HG02571 (cell line): ENCODE results near the gene S100A9.

Experiments used
- ATAC-seq: cut with Tn5 transposase; IDR thresholded peaks from one replicate; pipeline ENCODE4 v1.9.1; 2021; ENCODE audit warnings: mild to moderate bottlenecking, moderate library complexity; ENCODE audit not compliant: unreplicated experiment

S100A9 gene

DNA sequence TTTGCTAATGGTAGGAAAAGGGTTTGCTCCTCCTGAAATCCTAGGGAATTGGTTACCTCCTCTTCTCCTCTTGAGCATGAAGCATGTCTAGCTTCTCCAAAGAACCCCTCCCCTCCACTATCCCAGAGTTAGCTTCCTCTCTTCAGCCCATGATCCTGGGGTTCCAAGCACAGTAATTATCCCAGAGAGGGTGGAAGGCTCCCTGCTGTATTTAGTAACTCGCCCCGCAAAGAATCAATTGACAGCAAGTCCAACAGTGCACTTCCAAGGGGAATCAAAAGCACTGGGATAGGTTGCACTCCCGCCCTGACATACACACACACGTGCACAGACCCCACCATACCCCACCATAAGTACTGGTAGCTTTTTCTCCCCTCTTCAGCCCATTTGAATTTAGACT, 30.1 kb downstream of the S100A9 start:
- ATAC-seq, result no peak

- ATAC-seq, result no peak
Measured at GRCh38 chr1:153389401-153389800, 31.7 kb downstream of the S100A9 start.

DNA sequence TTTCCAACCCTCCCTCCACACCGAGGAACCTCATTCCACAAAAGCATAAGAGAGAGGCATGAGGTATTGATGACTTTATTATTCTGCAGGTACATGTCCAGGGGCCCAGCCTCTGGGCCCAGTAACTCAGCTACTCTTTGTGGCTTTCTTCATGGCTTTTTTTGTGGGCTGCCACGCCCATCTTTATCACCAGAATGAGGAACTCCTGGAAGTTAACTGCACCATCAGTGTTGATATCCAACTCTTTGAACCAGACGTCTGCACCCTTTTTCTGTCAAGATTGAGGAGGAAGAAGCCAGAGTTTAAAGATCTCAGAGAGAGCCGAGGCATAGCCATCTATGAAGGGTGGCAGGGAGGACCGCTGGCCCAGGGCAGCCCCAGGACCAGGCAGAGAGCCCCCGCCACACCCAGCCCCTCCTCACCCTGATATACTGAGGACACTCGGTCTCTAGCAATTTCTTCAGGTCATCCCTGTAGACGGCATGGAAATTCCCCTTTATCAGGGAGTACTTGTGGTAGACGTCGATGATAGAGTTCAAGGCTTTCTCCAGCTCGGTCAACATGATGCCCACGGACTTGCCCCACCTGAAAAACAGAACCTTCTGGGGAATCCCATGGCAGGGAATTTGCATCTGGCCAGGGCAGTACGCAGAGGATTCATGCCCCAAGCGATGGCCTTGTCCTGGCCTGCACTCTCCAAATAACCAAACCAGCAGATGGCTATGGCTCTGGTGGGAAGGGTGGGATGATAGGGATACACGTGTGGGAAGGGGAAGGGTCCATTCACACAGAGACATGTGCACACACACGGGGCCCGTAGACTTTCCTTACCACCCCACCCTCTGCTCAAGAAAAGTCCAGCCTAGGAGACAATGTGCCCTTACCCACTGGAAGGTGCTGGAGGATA, 32.6 kb downstream of the S100A9 start:
- ATAC-seq, result no peak

GRCh38 chr1:153390938-153391710, 33.5 kb downstream of the S100A9 start, which contains the start of gene S100A8:
S100A8 (minus strand) TSS chr1:153391073; CDS start chr1:153390535, 538 bp downstream.
- no peak for ATAC-seq

- ATAC-seq, result no peak
Measured at GRCh38 chr1:153392258-153392657, 34.6 kb downstream of the S100A9 start.

- no peak for ATAC-seq
Measured at GRCh38 chr1:153392822-153393221, 35.2 kb downstream of the S100A9 start.

GRCh38 chr1:153393926-153394325, 36.3 kb downstream of the S100A9 start:
- no peak for ATAC-seq

GRCh38 chr1:153394391-153394790, 36.7 kb downstream of the S100A9 start:
- ATAC-seq, result no peak

- no peak for ATAC-seq
Measured at GRCh38 chr1:153395136-153395685, 37.6 kb downstream of the S100A9 start.

DNA sequence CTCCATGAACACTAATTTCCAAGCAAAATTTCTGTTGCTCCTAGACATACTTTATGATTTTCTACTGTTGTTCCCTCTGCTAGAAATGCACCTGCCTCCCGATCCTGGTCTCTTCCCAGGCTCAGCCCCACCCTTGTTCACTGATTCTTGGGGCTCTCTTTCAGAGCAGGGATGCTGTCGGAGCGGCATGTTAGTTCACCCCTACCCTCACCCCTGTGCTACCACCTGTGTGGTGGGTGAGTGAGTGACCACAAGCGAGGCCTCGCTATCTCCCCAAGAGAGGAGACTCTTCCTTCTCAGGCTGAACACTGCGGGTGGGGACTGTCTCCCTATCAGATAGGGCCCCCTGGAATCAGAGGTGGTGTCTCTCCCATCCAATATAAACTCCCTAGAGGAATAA, 38.1 kb downstream of the S100A9 start:
- no peak for ATAC-seq

- ATAC-seq, result no peak
Measured at GRCh38 chr1:153396461-153396860, 38.8 kb downstream of the S100A9 start.

DNA sequence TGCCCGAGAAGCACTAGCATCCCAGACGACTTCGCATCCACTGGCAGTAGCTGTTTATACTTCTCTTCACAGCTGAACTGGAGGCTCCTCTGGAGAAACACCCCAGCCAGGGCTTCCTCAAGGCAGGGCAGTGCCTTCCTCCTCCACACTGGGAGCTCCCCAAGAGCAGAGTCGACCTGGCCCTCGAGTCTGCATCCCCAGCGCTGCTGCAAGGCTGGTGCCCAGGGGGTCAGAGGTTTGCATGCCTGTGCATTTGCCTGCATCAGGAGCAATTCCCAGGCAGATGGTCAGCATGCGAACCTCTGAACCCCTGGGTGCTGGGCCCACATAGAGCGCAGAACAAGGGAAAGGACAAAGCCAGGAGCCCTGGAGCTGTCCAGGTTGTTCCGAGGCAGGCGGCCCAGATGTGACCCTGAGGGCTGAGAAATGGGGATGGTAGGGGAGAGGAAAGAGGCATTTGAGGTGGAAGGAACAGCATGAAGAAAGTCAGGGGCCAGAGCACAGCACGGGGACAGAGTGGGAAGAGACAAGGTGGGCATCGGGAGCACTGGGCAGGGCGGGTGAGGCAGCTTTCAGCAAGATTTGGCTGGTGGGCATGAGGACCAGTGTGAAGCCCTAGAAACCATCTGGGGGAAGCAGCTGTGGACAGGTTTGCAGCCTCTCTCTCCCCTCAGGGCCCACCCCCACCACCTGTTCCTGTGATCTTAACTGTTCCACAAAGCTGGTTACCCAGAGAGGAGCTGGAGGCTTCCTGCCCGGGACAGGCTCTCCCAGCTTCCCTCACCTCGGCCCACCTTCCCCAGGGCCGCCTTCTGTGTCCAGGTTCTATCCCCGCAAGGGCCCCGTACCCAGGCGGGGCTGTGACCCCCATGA, 39.6 kb downstream of the S100A9 start:
- ATAC-seq, result no peak

DNA sequence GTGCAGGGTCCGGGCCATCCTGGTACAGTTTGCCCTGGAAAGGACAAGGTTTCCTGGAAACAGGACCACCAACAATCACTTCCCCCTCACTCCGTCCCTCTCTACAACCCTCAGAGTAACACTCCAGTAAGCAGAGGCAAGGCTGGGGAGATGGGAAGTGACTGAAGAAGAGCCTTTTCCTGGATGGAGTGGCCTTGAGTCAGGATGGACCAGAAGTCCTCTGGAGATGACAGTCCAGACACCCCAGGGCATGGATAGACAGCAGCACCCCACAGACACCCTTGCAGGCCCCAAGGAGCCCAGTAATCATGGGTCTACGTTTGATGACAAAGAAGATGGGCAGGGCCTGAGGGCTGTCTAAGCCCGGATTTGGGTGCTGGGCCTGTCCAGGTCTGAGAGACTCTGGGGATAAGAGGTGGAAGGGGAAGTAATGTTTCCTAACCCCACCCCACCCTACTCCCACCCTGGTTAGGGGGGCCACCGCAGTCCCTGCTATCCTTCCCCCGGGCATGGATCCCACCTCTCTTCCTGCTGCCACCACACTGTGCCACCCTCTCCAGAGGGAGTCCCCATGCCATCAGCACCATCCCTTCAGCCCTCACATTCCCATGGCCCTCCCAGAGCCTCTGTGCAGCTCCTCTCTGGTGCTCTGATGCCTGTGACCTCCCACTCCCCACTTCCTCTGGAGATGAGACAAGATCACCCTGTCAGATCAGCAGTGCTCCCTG, 40.4 kb downstream of the S100A9 start:
- ATAC-seq, result no peak

GRCh38 chr1:153399401-153400055, 41.9 kb downstream of the S100A9 start:
- no peak for ATAC-seq

DNA sequence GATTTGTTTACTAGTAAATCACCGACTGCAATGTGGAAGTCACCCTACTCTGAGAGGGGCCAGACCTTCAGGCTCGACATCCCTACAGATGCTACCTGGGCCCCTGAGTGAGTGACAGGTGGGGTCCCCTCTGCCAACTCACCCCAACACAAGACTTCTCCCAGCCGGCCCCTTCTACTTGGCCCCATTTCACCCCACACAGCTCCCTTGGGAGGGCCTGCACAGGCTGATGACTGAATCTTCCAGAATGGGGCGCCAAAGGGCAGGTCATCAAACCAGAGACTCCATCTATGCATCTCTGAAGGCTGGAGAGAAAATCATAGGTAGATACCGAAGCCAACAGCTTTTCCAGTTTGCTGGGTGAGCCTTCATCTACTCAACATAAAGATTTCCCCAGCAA, 42.6 kb downstream of the S100A9 start:
- ATAC-seq, result no peak

- ATAC-seq, result no peak
Measured at GRCh38 chr1:153401461-153401860, 43.8 kb downstream of the S100A9 start.

DNA sequence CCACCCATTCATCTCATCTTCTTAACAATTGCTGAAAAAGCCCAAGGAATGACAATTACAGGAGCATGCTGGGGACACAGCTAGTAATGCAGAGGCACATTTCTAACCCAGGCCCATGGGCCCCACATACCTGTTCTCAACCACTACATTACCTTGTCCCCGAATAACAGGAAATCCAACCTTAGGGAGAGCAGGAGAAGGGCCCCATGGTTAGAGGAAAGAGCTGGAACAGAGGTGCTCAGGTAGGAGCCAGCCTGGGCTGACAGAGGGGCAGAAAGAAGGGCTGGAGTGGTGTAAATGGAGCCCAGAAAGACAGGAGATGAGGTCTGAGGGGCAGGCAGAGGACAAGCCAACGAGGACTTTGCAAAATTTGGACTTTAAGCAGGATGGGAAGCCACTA, 44.6 kb downstream of the S100A9 start:
- ATAC-seq, result no peak

- ATAC-seq, result no peak
Measured at GRCh38 chr1:153403421-153404085, 45.9 kb downstream of the S100A9 start.

DNA sequence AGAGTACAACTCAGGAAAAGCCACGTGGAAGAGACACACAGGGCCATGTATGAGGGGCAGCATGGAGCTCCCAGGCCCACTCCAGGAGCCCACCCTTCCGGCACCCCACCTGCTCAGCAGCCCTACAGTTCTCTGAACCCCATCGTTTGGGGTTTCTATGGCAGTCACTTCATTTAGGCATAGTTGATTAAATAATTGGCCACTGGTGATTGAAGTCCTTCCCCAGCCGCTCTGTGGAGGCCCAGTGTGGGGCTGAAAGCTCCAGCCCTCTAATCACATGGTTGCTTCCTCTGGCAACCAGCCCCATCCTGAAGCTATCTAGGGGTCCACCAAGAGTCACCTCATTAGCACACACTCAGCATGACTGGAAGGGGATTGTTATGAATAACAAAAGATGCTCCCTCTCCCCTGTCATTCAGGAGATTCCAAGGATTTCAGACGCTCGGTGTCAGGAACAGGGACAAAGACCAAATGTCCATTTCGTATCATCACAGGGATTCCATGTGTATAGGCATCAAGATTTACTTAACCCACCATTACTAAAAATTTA, 46.5 kb downstream of the S100A9 start:
- ATAC-seq, result no peak
